Loucy (cell line): ENCODE data around the gene ABHD11.

Experiments
- H2AFZ ChIP-seq: fragments of 200-600 bp; sonication (generic); 2 replicates; pipeline ENCODE4 v1.6.0; 2016; ENCODE audit warnings: antibody characterized with exemption, mild to moderate bottlenecking, low read length, moderate library complexity
- H3F3A ChIP-seq: fragments of 200-600 bp; 2 replicates; pipeline ENCODE4 v1.6.0; 2016; ENCODE audit warnings: antibody characterized with exemption, low read depth, mild to moderate bottlenecking
- H3K27me3 ChIP-seq: fragments of 200-600 bp; sonication (generic); 2 replicates; pipeline ENCODE4 v1.6.1; 2014; ENCODE audit warnings: low read length, mild to moderate bottlenecking; ENCODE audit not compliant: insufficient read depth, poor library complexity, severe bottlenecking
- H3K36me3 ChIP-seq: fragments of 200-600 bp; sonication (generic); 2 replicates; pipeline ENCODE4 v1.6.1; 2016; ENCODE audit warnings: low read length; ENCODE audit not compliant: insufficient read depth
- H3K4me1 ChIP-seq: fragments of 200-600 bp; sonication (generic); 2 replicates; pipeline ENCODE4 v1.5.1; 2014; ENCODE audit warnings: low read length, mild to moderate bottlenecking; ENCODE audit not compliant: insufficient read depth, poor library complexity, severe bottlenecking
- H3K4me2 ChIP-seq: fragments of 200-600 bp; sonication (generic); 2 replicates; pipeline ENCODE4 v1.6.0; 2014; ENCODE audit warnings: antibody characterized with exemption, low read length, low read depth, mild to moderate bottlenecking; ENCODE audit not compliant: poor library complexity, severe bottlenecking
- H3K4me3 ChIP-seq: fragments of 200-600 bp; sonication (generic); 2 replicates; pipeline ENCODE4 v1.5.1; 2014; ENCODE audit warnings: low read length, mild to moderate bottlenecking, mixed read lengths; ENCODE audit not compliant: poor library complexity, severe bottlenecking
- H3K79me2 ChIP-seq: fragments of 200-600 bp; sonication (generic); 2 replicates; pipeline ENCODE4 v1.6.1; 2014; ENCODE audit warnings: low read length; ENCODE audit not compliant: insufficient read depth
- H3K9ac ChIP-seq: fragments of 200-600 bp; sonication (generic); 2 replicates; pipeline ENCODE4 v1.6.0; 2014; ENCODE audit warnings: mild to moderate bottlenecking, low read depth, low read length, moderate library complexity; ENCODE audit not compliant: poor library complexity, severe bottlenecking
- H3K9me2 ChIP-seq: fragments of 200-600 bp; sonication (generic); replicated peaks from 2 replicates; pipeline ENCODE4 v1.6.1; 2016; ENCODE audit warnings: low read depth, low read length, mixed read lengths
- H3K9me3 ChIP-seq: fragments of 200-600 bp; sonication (generic); 2 replicates; pipeline ENCODE4 v1.6.1; 2014; ENCODE audit warnings: mild to moderate bottlenecking, antibody characterized with exemption, low read length, low read depth; ENCODE audit not compliant: insufficient read depth
- H4K20me1 ChIP-seq: fragments of 200-600 bp; sonication (generic); 2 replicates; pipeline ENCODE4 v1.6.0; 2014; ENCODE audit warnings: antibody characterized with exemption, low read length, mild to moderate bottlenecking; ENCODE audit not compliant: insufficient read depth, poor library complexity, severe bottlenecking
- CTCF ChIP-seq: fragments of 200-600 bp; sonication (generic); conservative IDR thresholded peaks from 2 replicates; pipeline ENCODE4 v1.5.1; 2014; ENCODE audit warnings: mild to moderate bottlenecking, antibody characterized with exemption, low read length
- EZH2phosphoT487 ChIP-seq: fragments of 200-600 bp; IDR thresholded peaks from 2 replicates; pipeline ENCODE4 v1.6.1; 2018; ENCODE audit warnings: antibody characterized with exemption, mild to moderate bottlenecking, moderate library complexity, borderline replicate concordance

The ABHD11 gene

GRCh38 chr7:73712773-73713172 is 25.8 kb downstream of the ABHD11 start:
- Histone ChIP-seq H3K9me2 (no peaks in the 10 kb centered on the region), H3K9ac (no peak overlapping the region), H2AFZ (no peak overlapping the region), H3K4me1 (peaks cover 24% of the 10 kb centered on the region), H3K79me2 (no peaks in the 10 kb centered on the region), H3K4me3 (no peak overlapping the region), H3K27me3 (peaks cover 52% of the 10 kb centered on the region), H3K4me2 (no peak overlapping the region), H4K20me1 (peaks cover 24% of the 10 kb centered on the region), H3K9me3 (no peaks in the 10 kb centered on the region), H3F3A (0 out of 2 replicates have a peak, but pooled peaks cover 3% of the 10 kb centered on the region), H3K36me3 (no peaks in the 10 kb centered on the region)
- no peak for TF ChIP-seq EZH2phosphoT487
- TF ChIP-seq CTCF = no peak

GRCh38 chr7:73708961-73709549 is 29.5 kb downstream of the ABHD11 start:
- no peak overlapping the region for H3K4me3 ChIP-seq
- H3K79me2 ChIP-seq = no peaks in the 10 kb centered on the region
- H3K4me2 ChIP-seq = no peak overlapping the region
- no peaks in the 10 kb centered on the region for H3F3A ChIP-seq
- peaks cover 24% of the 10 kb centered on the region for H3K27me3 ChIP-seq
- no peaks in the 10 kb centered on the region for H3K36me3 ChIP-seq
- no peaks in the 10 kb centered on the region for H3K4me1 ChIP-seq
- H3K9ac ChIP-seq = no peak overlapping the region
- H4K20me1 ChIP-seq = no peaks in the 10 kb centered on the region
- no peak overlapping the region for H2AFZ ChIP-seq
- H3K9me2 ChIP-seq = no peaks in the 10 kb centered on the region
- H3K9me3 ChIP-seq = no peaks in the 10 kb centered on the region
- TF ChIP-seq EZH2phosphoT487 (no peak), CTCF (no peak)

- Histone ChIP-seq H3K79me2 (no peaks in the 10 kb centered on the region), H3K9me3 (no peaks in the 10 kb centered on the region), H3K4me3 (no peak overlapping the region), H3K36me3 (no peaks in the 10 kb centered on the region), H3K4me1 (no peaks in the 10 kb centered on the region), H3F3A (no peaks in the 10 kb centered on the region), H3K4me2 (no peak overlapping the region), H3K9ac (no peak overlapping the region), H4K20me1 (no peaks in the 10 kb centered on the region), H3K27me3 (peaks cover 5% of the 10 kb centered on the region), H3K9me2 (no peaks in the 10 kb centered on the region), H2AFZ (no peak overlapping the region)
- TF ChIP-seq EZH2phosphoT487 (no peak), CTCF (no peak)
These were observed 31.5 kb downstream of the ABHD11 start for GRCh38 chr7:73707045-73707631.
